Osteocyte (in vitro differentiated cells): Measurements from ENCODE around the gene SELENOM. TPM values are rescaled to one million over a fixed set of nuclear protein-coding genes. Genes with fewer than 3 reads are reported as not detected.
"Not testable (repeated sequence)": the region's sequence is repeated elsewhere in the genome, so short reads cannot be mapped to it uniquely, and the experiment has no call there.

Experiments used
- DNase-seq: peaks from one replicate; pipeline ENCODE4 v3.0.0; 2021; ENCODE audit warnings: mixed read lengths; ENCODE audit not compliant: unreplicated experiment; ENCODE audit errors: extremely low spot score
- H3K27ac Mint-ChIP-seq: one replicate; pipeline ENCODE4 v1.8.0; 2021; ENCODE audit warnings: mild to moderate bottlenecking, mixed read lengths; ENCODE audit not compliant: unreplicated experiment
- H3K27me3 Mint-ChIP-seq: one replicate; pipeline ENCODE4 v1.8.0; 2021; ENCODE audit warnings: mixed read lengths; ENCODE audit not compliant: unreplicated experiment
- H3K36me3 Mint-ChIP-seq: one replicate; pipeline ENCODE4 v1.8.0; 2021; ENCODE audit warnings: mixed read lengths; ENCODE audit not compliant: unreplicated experiment
- H3K4me1 Mint-ChIP-seq: one replicate; pipeline ENCODE4 v1.8.0; 2021; ENCODE audit warnings: mixed read lengths; ENCODE audit not compliant: unreplicated experiment
- H3K4me3 Mint-ChIP-seq: one replicate; pipeline ENCODE4 v1.8.0; 2021; ENCODE audit warnings: mild to moderate bottlenecking, moderate library complexity, mixed read lengths; ENCODE audit not compliant: unreplicated experiment
- H3K9me3 Mint-ChIP-seq: one replicate; pipeline ENCODE4 v1.8.0; 2021; ENCODE audit warnings: mixed read lengths; ENCODE audit not compliant: unreplicated experiment
- total RNA-seq: library from RNA; stranded (reverse); gene quantifications from 2 replicates; pipeline ENCODE4 v1.2.1, GENCODE V29; 2021
- TF ChIP-seq, protein P1 (sequence below): fragments of 200-600 bp; sonication (generic); IDR thresholded peaks from 2 replicates; pipeline ENCODE4 v1.5.0; 2021; ENCODE audit warnings: antibody characterized with exemption, mild to moderate bottlenecking, moderate library complexity

The SELENOM gene
- total RNA-seq, 1 donor from 2014 or later = 186 TPM

DNA sequence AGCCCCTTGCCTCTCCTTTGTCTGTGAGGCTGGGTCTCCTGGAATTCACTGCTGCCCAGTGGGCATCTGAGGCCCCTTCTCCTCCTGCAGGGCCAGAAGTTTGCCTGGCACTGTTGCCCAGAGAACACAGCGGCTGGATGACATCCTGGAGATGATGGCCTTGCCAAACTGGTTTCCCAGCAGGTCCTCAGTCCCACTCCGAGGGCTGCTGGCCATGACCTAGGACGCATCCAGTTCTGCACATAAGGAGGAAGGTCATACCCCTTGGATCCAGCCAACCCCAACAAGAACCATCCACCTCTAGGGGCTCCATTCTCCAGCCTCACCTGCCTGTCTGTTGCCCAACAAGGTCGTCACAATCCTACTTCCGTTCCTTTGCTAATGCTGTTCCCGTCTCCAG lies 29.7 kb downstream of the SELENOM start:
- no peak overlapping the region for H3K4me3 Mint-ChIP-seq
- H3K9me3 Mint-ChIP-seq = no peaks in the 10 kb centered on the region
- TF ChIP-seq, protein P1, sequence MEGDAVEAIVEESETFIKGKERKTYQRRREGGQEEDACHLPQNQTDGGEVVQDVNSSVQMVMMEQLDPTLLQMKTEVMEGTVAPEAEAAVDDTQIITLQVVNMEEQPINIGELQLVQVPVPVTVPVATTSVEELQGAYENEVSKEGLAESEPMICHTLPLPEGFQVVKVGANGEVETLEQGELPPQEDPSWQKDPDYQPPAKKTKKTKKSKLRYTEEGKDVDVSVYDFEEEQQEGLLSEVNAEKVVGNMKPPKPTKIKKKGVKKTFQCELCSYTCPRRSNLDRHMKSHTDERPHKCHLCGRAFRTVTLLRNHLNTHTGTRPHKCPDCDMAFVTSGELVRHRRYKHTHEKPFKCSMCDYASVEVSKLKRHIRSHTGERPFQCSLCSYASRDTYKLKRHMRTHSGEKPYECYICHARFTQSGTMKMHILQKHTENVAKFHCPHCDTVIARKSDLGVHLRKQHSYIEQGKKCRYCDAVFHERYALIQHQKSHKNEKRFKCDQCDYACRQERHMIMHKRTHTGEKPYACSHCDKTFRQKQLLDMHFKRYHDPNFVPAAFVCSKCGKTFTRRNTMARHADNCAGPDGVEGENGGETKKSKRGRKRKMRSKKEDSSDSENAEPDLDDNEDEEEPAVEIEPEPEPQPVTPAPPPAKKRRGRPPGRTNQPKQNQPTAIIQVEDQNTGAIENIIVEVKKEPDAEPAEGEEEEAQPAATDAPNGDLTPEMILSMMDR = no peak
- no peak overlapping the region for H3K27ac Mint-ChIP-seq
- no peaks in the 10 kb centered on the region for H3K36me3 Mint-ChIP-seq
- peaks cover 18% of the 10 kb centered on the region for H3K4me1 Mint-ChIP-seq
- DNase-seq = no peak
- H3K27me3 Mint-ChIP-seq = no peaks in the 10 kb centered on the region

DNA sequence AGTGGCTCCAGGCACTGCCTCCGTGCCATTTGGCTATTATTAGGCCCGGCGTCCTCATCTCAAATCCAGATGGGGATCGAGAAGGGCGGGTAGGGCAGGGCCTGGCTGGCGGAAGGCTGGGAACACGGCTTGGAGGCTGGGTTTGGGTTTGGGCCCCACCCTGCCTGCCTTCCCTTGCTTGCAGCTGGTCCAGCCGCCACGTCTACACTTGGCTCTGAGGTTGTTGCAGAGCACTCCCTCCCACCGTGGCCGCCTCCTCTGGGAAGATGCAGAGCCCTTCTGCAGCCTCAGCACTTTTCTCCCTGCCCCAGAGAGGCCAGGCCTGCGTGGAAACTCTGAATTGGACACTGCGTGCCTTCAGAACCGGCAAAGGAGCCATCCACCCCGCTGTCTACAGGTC lies 31.4 kb downstream of the SELENOM start:
- no peaks in the 10 kb centered on the region for H3K9me3 Mint-ChIP-seq
- H3K27me3 Mint-ChIP-seq = no peaks in the 10 kb centered on the region
- TF ChIP-seq, protein P1 = no peak
- H3K27ac Mint-ChIP-seq = no peak overlapping the region
- H3K4me3 Mint-ChIP-seq = no peak overlapping the region
- H3K4me1 Mint-ChIP-seq = peaks cover 4% of the 10 kb centered on the region
- DNase-seq = no peak
- no peaks in the 10 kb centered on the region for H3K36me3 Mint-ChIP-seq

GRCh38 chr22:31073545-31074145 lies 33.7 kb downstream of the SELENOM start:
- not testable (repeated sequence) for DNase-seq, H3K36me3 Mint-ChIP-seq, H3K4me3 Mint-ChIP-seq, H3K4me1 Mint-ChIP-seq, H3K27me3 Mint-ChIP-seq, H3K9me3 Mint-ChIP-seq, H3K27ac Mint-ChIP-seq

- not testable (repeated sequence) for H3K4me1 Mint-ChIP-seq, H3K4me3 Mint-ChIP-seq, H3K27me3 Mint-ChIP-seq, H3K9me3 Mint-ChIP-seq, H3K27ac Mint-ChIP-seq, H3K36me3 Mint-ChIP-seq, DNase-seq
Measured at GRCh38 chr22:31073125-31073524, 34.2 kb downstream of the SELENOM start.

- DNase-seq, H3K4me1 Mint-ChIP-seq, H3K27ac Mint-ChIP-seq, H3K9me3 Mint-ChIP-seq, H3K36me3 Mint-ChIP-seq, H3K4me3 Mint-ChIP-seq, H3K27me3 Mint-ChIP-seq: not testable (repeated sequence)
Measured at GRCh38 chr22:31069691-31070314, 37.6 kb downstream of the SELENOM start.

GRCh38 chr22:31068970-31069369 lies 38.4 kb downstream of the SELENOM start:
- H3K27ac Mint-ChIP-seq = no peak overlapping the region

More at GRCh38 chr22:31068970-31069369, 38.4 kb downstream of the SELENOM start:
- DNase-seq = no peak
- no peak overlapping the region for H3K4me3 Mint-ChIP-seq
- H3K9me3 Mint-ChIP-seq = no peaks in the 10 kb centered on the region
- H3K36me3 Mint-ChIP-seq = no peaks in the 10 kb centered on the region
- TF ChIP-seq, protein P1 = no peak
- H3K27me3 Mint-ChIP-seq = peaks cover 5% of the 10 kb centered on the region
- no peaks in the 10 kb centered on the region for H3K4me1 Mint-ChIP-seq
